ENCODE data around the gene PHC1. TPM values are rescaled to one million over a fixed set of nuclear protein-coding genes. Genes with fewer than 3 reads are reported as not detected.
"Not testable (repeated sequence)": the region's sequence is repeated elsewhere in the genome, so short reads cannot be mapped to it uniquely, and the experiment has no call there.

Gene PHC1
- total RNA-seq, 1 donor, result 27.1 TPM

- no peak overlapping the region for H3K4me3 ChIP-seq (ENCODE audit: insufficient read depth, low read length)
- DNase-seq (ENCODE audit: insufficient read length, low spot score, missing footprints), result no peak
- no peak overlapping the region for H3K4me2 ChIP-seq (ENCODE audit: insufficient read depth, low read length)
- no peak for TF ChIP-seq CTCF (IDR thresholded peaks at IDR 0.05; ENCODE audit: extremely low read depth, low read depth, low read length)
- H3K27me3 ChIP-seq (ENCODE audit: insufficient read depth, low read length), result no peaks in the 10 kb centered on the region
- no peaks in the 10 kb centered on the region for H3K9me3 ChIP-seq (ENCODE audit: low read depth, low read length)
- no peaks in the 10 kb centered on the region for H3K79me2 ChIP-seq (ENCODE audit: insufficient read depth, low read length)
- no peaks in the 10 kb centered on the region for H3K36me3 ChIP-seq (ENCODE audit: insufficient read depth, low read length)
- H3K27ac ChIP-seq (ENCODE audit: low read depth, low read length), result no peak overlapping the region
- H3K4me1 ChIP-seq (ENCODE audit: insufficient read depth, low read length), result no peaks in the 10 kb centered on the region
- H2AFZ ChIP-seq (ENCODE audit: low read length), result no peak overlapping the region
- H4K20me1 ChIP-seq (ENCODE audit: insufficient read depth, low read length), result no peaks in the 10 kb centered on the region
Observed at GRCh38 chr12:8894986-8895385, 19.3 kb upstream of the PHC1 start.

GRCh38 chr12:8897081-8897480, 17.2 kb upstream of the PHC1 start:
- Histone ChIP-seq H3K4me3 (ENCODE audit: insufficient read depth, low read length) (no peak overlapping the region), H3K36me3 (ENCODE audit: insufficient read depth, low read length) (no peaks in the 10 kb centered on the region), H3K4me2 (ENCODE audit: insufficient read depth, low read length) (no peak overlapping the region), H4K20me1 (ENCODE audit: insufficient read depth, low read length) (no peaks in the 10 kb centered on the region), H3K9me3 (ENCODE audit: low read depth, low read length) (no peaks in the 10 kb centered on the region), H3K79me2 (ENCODE audit: insufficient read depth, low read length) (no peaks in the 10 kb centered on the region), H3K27ac (ENCODE audit: low read depth, low read length) (no peak overlapping the region), H3K4me1 (ENCODE audit: insufficient read depth, low read length) (no peaks in the 10 kb centered on the region), H2AFZ (ENCODE audit: low read length) (no peak overlapping the region), H3K27me3 (ENCODE audit: insufficient read depth, low read length) (no peaks in the 10 kb centered on the region)
- no peak for DNase-seq (ENCODE audit: insufficient read length, low spot score, missing footprints)
- TF ChIP-seq CTCF (IDR thresholded peaks at IDR 0.05; ENCODE audit: extremely low read depth, low read depth, low read length), result no peak

GRCh38 chr12:8899830-8900229, 14.5 kb upstream of the PHC1 start:
- no peaks in the 10 kb centered on the region for H3K9me3 ChIP-seq (ENCODE audit: low read depth, low read length)
- H4K20me1 ChIP-seq (ENCODE audit: insufficient read depth, low read length), result no peaks in the 10 kb centered on the region
- H3K27me3 ChIP-seq (ENCODE audit: insufficient read depth, low read length), result no peaks in the 10 kb centered on the region
- H2AFZ ChIP-seq (ENCODE audit: low read length), result no peak overlapping the region
- H3K4me2 ChIP-seq (ENCODE audit: insufficient read depth, low read length), result no peak overlapping the region
- no peaks in the 10 kb centered on the region for H3K36me3 ChIP-seq (ENCODE audit: insufficient read depth, low read length)
- H3K4me1 ChIP-seq (ENCODE audit: insufficient read depth, low read length), result no peaks in the 10 kb centered on the region
- no peak for DNase-seq (ENCODE audit: insufficient read length, low spot score, missing footprints)
- no peak for TF ChIP-seq CTCF (IDR thresholded peaks at IDR 0.05; ENCODE audit: extremely low read depth, low read depth, low read length)
- no peaks in the 10 kb centered on the region for H3K79me2 ChIP-seq (ENCODE audit: insufficient read depth, low read length)
- H3K4me3 ChIP-seq (ENCODE audit: insufficient read depth, low read length), result no peak overlapping the region
- no peak overlapping the region for H3K27ac ChIP-seq (ENCODE audit: low read depth, low read length)

- not testable (repeated sequence) for H3K4me3 ChIP-seq (ENCODE audit: insufficient read depth, low read length); H3K27ac ChIP-seq (ENCODE audit: low read depth, low read length); H3K4me2 ChIP-seq (ENCODE audit: insufficient read depth, low read length); DNase-seq (ENCODE audit: insufficient read length, low spot score, missing footprints); H3K79me2 ChIP-seq (ENCODE audit: insufficient read depth, low read length); H3K27me3 ChIP-seq (ENCODE audit: insufficient read depth, low read length); H4K20me1 ChIP-seq (ENCODE audit: insufficient read depth, low read length); H3K4me1 ChIP-seq (ENCODE audit: insufficient read depth, low read length); H2AFZ ChIP-seq (ENCODE audit: low read length); H3K9me3 ChIP-seq (ENCODE audit: low read depth, low read length); H3K36me3 ChIP-seq (ENCODE audit: insufficient read depth, low read length)
Observed at GRCh38 chr12:8902703-8903102, 11.6 kb upstream of the PHC1 start.

- no peak for DNase-seq (ENCODE audit: insufficient read length, low spot score, missing footprints)
- H3K4me1 ChIP-seq (ENCODE audit: insufficient read depth, low read length), result no peaks in the 10 kb centered on the region
Observed at GRCh38 chr12:8903646-8904045, 10.7 kb upstream of the PHC1 start.

More at GRCh38 chr12:8903646-8904045, 10.7 kb upstream of the PHC1 start:
- no peak overlapping the region for H3K4me2 ChIP-seq (ENCODE audit: insufficient read depth, low read length)
- H3K27ac ChIP-seq (ENCODE audit: low read depth, low read length), result no peak overlapping the region
- no peak for TF ChIP-seq CTCF (IDR thresholded peaks at IDR 0.05; ENCODE audit: extremely low read depth, low read depth, low read length)
- H3K79me2 ChIP-seq (ENCODE audit: insufficient read depth, low read length), result no peaks in the 10 kb centered on the region
- H4K20me1 ChIP-seq (ENCODE audit: insufficient read depth, low read length), result no peaks in the 10 kb centered on the region
- H3K36me3 ChIP-seq (ENCODE audit: insufficient read depth, low read length), result no peaks in the 10 kb centered on the region
- no peak overlapping the region for H3K4me3 ChIP-seq (ENCODE audit: insufficient read depth, low read length)
- H3K27me3 ChIP-seq (ENCODE audit: insufficient read depth, low read length), result no peaks in the 10 kb centered on the region
- no peaks in the 10 kb centered on the region for H3K9me3 ChIP-seq (ENCODE audit: low read depth, low read length)
- no peak overlapping the region for H2AFZ ChIP-seq (ENCODE audit: low read length)

Data from osteoblast (primary cell).